Peyer's patch (tissue), 4 donors: ENCODE results near the gene CDC42EP5. TPM values are rescaled to one million over a fixed set of nuclear protein-coding genes. Genes with fewer than 3 reads are reported as not detected.

Experiments used
- DNase-seq, 3 donors: peaks; one replicate each; pipeline ENCODE4 v3.0.0-alpha.2; 2017 to 2019
- H3K27ac ChIP-seq, 4 donors: fragments of 200-600 bp; sonication (generic); one replicate each; pipeline ENCODE4 v1.5.1; 2016 to 2019
- H3K27me3 ChIP-seq, 2 donors: fragments of 200-600 bp; sonication (generic); one replicate each; pipeline ENCODE4 v1.5.1; 2019
- H3K36me3 ChIP-seq, 3 donors: fragments of 200-600 bp; sonication (generic); one replicate each; pipeline ENCODE4 v1.5.1; 2016 to 2019
- H3K4me1 ChIP-seq, 4 donors: fragments of 200-600 bp; sonication (generic); one replicate each; pipeline ENCODE4 v1.5.1; 2016 to 2019
- H3K4me3 ChIP-seq, 4 donors: fragments of 200-600 bp; sonication (generic); 1 replicate in 3 of 4; 2 replicates in 1 of 4; pipeline ENCODE4 v1.5.1; 2016 to 2019; ENCODE audit warnings: mild to moderate bottlenecking in 1 of 4
- H3K9me3 ChIP-seq, 4 donors: fragments of 200-600 bp; sonication (generic); one replicate each; pipeline ENCODE4 v1.5.1; 2016 to 2019; ENCODE audit warnings: mild to moderate bottlenecking in 1 of 4
- CTCF ChIP-seq, 6 experiments: fragments of 450-650 bp in 4 of 6; fragments of 200-600 bp in 2 of 6; sonication (generic) in 1 of 6; IDR thresholded peaks; one replicate each; pipeline ENCODE4 v1.5.1; 2017 to 2019; ENCODE audit warnings: antibody characterized with exemption in 6 of 6, mild to moderate bottlenecking in 3 of 6, moderate library complexity in 1 of 6
- POLR2A ChIP-seq, 2 donors: fragments of 450-650 bp; IDR thresholded peaks; one replicate each; pipeline ENCODE4 v1.5.1; 2017; ENCODE audit warnings: antibody characterized with exemption in 2 of 2, mild to moderate bottlenecking in 2 of 2, moderate library complexity in 2 of 2
- total RNA-seq, 4 donors: library from RNA; depleted of rRNA; stranded (reverse); fragments of >200 nt; gene quantifications; one replicate each; pipeline ENCODE4 v1.1.0, GENCODE V29; 2016

The CDC42EP5 gene
- total RNA-seq, 4 donors from 2014 or later = 38.0 to 133 (median 94.1) TPM

GRCh38 chr19:54458648-54459281, 14.3 kb downstream of the CDC42EP5 start:
- H3K36me3 ChIP-seq = peaks cover 0 to 83% (median 10%) of the 10 kb centered on the region in 3 donors
- TF ChIP-seq POLR2A (IDR thresholded peaks at IDR 0.05) (no peak), CTCF (IDR thresholded peaks at IDR 0.05) (no peak)
- H3K4me1 ChIP-seq = peaks cover 3 to 36% (median 12%) of the 10 kb centered on the region in 4 donors
- peak overlapping the region in 1 of 4 donors; percentile 100 for H3K27ac ChIP-seq
- DNase-seq = no peak
- no peak overlapping the region for H3K4me3 ChIP-seq
- H3K9me3 ChIP-seq = no peaks in the 10 kb centered on the region
- no peaks in the 10 kb centered on the region for H3K27me3 ChIP-seq

- peaks cover 0 to 91% (median 10%) of the 10 kb centered on the region in 3 donors for H3K36me3 ChIP-seq
- TF ChIP-seq CTCF (IDR thresholded peaks at IDR 0.05) = no peak
- no peak for TF ChIP-seq POLR2A (IDR thresholded peaks at IDR 0.05)
- H3K4me3 ChIP-seq = no peak overlapping the region
- H3K9me3 ChIP-seq = no peaks in the 10 kb centered on the region
- no peak overlapping the region for H3K27ac ChIP-seq
- no peak for DNase-seq
- no peaks in the 10 kb centered on the region for H3K27me3 ChIP-seq
- H3K4me1 ChIP-seq = peaks cover 3 to 36% (median 10%) of the 10 kb centered on the region in 4 donors
Measured at GRCh38 chr19:54457773-54458647, 15.1 kb downstream of the CDC42EP5 start.

GRCh38 chr19:54456423-54457373, 16.4 kb downstream of the CDC42EP5 start:
- Histone ChIP-seq H3K27ac (no peak overlapping the region), H3K36me3 (peaks cover 0 to 100% (median 10%) of the 10 kb centered on the region in 3 donors), H3K4me1 (peaks cover 0 to 34% (median under 1%) of the 10 kb centered on the region in 4 donors), H3K9me3 (no peaks in the 10 kb centered on the region), H3K27me3 (no peaks in the 10 kb centered on the region), H3K4me3 (no peak overlapping the region)
- no peak for TF ChIP-seq CTCF (IDR thresholded peaks at IDR 0.05)
- TF ChIP-seq POLR2A (IDR thresholded peaks at IDR 0.05) = no peak
- no peak for DNase-seq

GRCh38 chr19:54455786-54456422, 17.2 kb downstream of the CDC42EP5 start:
- H3K4me1 ChIP-seq = peaks cover 0 to 35% (median 4%) of the 10 kb centered on the region in 4 donors
- no peak overlapping the region for H3K27ac ChIP-seq
- no peaks in the 10 kb centered on the region for H3K9me3 ChIP-seq
- no peak overlapping the region for H3K4me3 ChIP-seq
- TF ChIP-seq POLR2A (IDR thresholded peaks at IDR 0.05) = no peak
- TF ChIP-seq CTCF (IDR thresholded peaks at IDR 0.05) = no peak
- no peak for DNase-seq
- H3K36me3 ChIP-seq = peaks cover 0 to 100% (median 10%) of the 10 kb centered on the region in 3 donors
- no peaks in the 10 kb centered on the region for H3K27me3 ChIP-seq
